Prostate gland (tissue), 2 donors: ENCODE data around the gene NDST1. TPM values are rescaled to one million over a fixed set of nuclear protein-coding genes. Genes with fewer than 3 reads are reported as not detected.
A peak's percentile ranks its signal among the peaks of the same experiment; 100 is the strongest.

Source experiments
- DNase-seq: peaks from one replicate; pipeline ENCODE4 v3.0.0-alpha.2; 2019; ENCODE audit warnings: low spot score
- H3K27ac ChIP-seq, 2 donors: fragments of 200-600 bp; sonication (generic); 2 replicates each; pipeline ENCODE4 v1.5.1; 2017 to 2019
- H3K27me3 ChIP-seq: fragments of 200-600 bp; sonication (generic); replicated peaks from 2 replicates; pipeline ENCODE4 v1.5.1; 2019; ENCODE audit not compliant: insufficient read depth
- H3K36me3 ChIP-seq, 2 donors: fragments of 200-600 bp; sonication (generic); 1 replicate in 1 of 2; 2 replicates in 1 of 2; pipeline versions ENCODE4 v1.5.1 to v1.8.1; 2017 to 2019
- H3K4me1 ChIP-seq: fragments of 200-600 bp; sonication (generic); replicated peaks from 2 replicates; pipeline ENCODE4 v1.5.1; 2019
- H3K4me3 ChIP-seq, 2 donors: fragments of 200-600 bp; sonication (generic); 2 replicates each; pipeline ENCODE4 v1.5.1; 2017 to 2019
- H3K9me3 ChIP-seq: fragments of 200-600 bp; sonication (generic); 2 replicates; pipeline ENCODE4 v1.5.1; 2017
- POLR2A ChIP-seq: fragments of 450-650 bp; IDR thresholded peaks from one replicate; pipeline ENCODE4 v1.6.1; 2016; ENCODE audit warnings: antibody characterized with exemption, mild to moderate bottlenecking
- POLR2AphosphoS5 ChIP-seq: sonication (generic); formaldehyde crosslinking; IDR thresholded peaks from one replicate; pipeline ENCODE4 v1.6.1; 2017; ENCODE audit warnings: antibody characterized with exemption
- WGBS: methylation state at CpG from one replicate; pipeline ENCODE4 v1.1.5; 2018; 5-methylcytosine and 5-hydroxymethylcytosine counted together
- intact Hi-C: fragments of 100-400 bp; cut with DNase I; formaldehyde crosslinking; loops from one replicate; pipeline ENCODE4 v1.14.2; 2022
- total RNA-seq, 2 donors: library from RNA; depleted of rRNA; stranded (reverse); fragments of >200 nt; gene quantifications; one replicate each; pipeline ENCODE4 v1.1.0, GENCODE V29; 2016
- TF ChIP-seq, protein P1 (sequence below), 4 experiments: fragments of 200-600 bp in 2 of 4; fragments of 450-650 bp in 2 of 4; sonication (generic) in 2 of 4; IDR thresholded peaks; 1 replicate in 3 of 4; 2 replicates in 1 of 4; pipeline ENCODE4 v1.5.1; 2016 to 2019; ENCODE audit warnings: antibody characterized with exemption in 4 of 4, mild to moderate bottlenecking in 2 of 4, moderate library complexity in 2 of 4

NDST1 gene
- total RNA-seq, 2 donors from 2014 or later: 65.8 to 175 TPM

DNA sequence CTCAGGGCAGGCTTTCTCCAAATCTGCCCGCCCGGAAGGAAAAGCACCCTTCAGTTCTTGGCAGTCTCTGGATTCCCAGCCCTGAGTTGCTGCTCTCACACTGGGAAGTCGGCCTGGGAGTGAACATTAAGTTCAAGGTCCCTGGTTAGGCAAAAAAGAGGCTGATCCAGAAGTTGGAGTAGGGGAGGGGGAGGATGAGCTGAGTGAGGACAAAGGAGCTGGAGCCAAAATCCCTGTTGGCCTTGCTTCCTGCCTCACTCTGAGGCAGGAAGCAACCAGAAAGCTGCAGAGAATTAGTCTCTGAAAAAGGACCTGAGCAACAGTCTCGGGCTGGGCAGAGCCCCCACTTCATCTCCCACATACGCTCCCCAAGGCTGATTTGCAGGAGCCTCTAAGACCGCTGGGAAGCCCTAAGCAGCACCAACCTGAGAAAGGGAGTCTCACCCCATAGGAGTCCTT lies 43.3 kb upstream of the NDST1 start:
- WGBS: 38% methylated on average over 6 of the region's 6 CpGs
- DNase-seq: no peak
- H3K4me1 ChIP-seq: no peaks in the 10 kb centered on the region
- no peak overlapping the region for H3K4me3 ChIP-seq
- no peaks in the 10 kb centered on the region for H3K27me3 ChIP-seq
- H3K9me3 ChIP-seq: no peaks in the 10 kb centered on the region
- H3K36me3 ChIP-seq: no peaks in the 10 kb centered on the region
- intact Hi-C loops: loop anchor here (5.0 to 10.0 kb wide), 3 partner anchors 58 to 380 kb away; partner anchors contain the start of gene IRGM
- TF ChIP-seq POLR2AphosphoS5 (peak; percentile 7), POLR2A (no peak)
- TF ChIP-seq, protein P1, sequence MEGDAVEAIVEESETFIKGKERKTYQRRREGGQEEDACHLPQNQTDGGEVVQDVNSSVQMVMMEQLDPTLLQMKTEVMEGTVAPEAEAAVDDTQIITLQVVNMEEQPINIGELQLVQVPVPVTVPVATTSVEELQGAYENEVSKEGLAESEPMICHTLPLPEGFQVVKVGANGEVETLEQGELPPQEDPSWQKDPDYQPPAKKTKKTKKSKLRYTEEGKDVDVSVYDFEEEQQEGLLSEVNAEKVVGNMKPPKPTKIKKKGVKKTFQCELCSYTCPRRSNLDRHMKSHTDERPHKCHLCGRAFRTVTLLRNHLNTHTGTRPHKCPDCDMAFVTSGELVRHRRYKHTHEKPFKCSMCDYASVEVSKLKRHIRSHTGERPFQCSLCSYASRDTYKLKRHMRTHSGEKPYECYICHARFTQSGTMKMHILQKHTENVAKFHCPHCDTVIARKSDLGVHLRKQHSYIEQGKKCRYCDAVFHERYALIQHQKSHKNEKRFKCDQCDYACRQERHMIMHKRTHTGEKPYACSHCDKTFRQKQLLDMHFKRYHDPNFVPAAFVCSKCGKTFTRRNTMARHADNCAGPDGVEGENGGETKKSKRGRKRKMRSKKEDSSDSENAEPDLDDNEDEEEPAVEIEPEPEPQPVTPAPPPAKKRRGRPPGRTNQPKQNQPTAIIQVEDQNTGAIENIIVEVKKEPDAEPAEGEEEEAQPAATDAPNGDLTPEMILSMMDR (IDR thresholded peaks at IDR 0.05): no peak
- H3K27ac ChIP-seq: peak overlapping the region in 1 of 2 donors; percentile 23

DNA sequence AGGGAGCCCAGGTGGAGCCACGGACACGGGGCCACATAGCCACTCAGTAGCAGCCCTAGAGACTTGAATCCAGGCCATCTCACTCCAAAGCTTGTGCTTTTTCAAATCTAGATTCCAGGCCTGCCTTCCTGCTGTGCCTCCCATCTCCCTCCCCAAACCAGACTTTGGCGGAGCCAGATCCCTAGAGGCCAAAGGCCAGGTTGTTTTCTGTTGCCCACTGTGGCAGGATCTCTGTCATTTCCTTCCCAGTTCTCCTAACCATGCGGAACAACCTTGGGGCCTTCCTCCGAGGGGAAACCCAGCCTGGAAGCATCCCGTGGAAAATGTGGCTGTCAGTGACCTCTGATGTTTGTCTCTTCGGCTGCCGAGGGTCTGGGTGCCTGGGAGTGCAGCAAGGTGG lies 42.0 kb upstream of the NDST1 start:
- H3K4me1 ChIP-seq: no peaks in the 10 kb centered on the region
- intact Hi-C loops: loop anchor here (10.0 kb wide), 1 partner anchor 379 kb away; the partner anchor contains the start of gene IRGM
- peak overlapping the region in 1 of 2 donors; percentile 9 for H3K27ac ChIP-seq
- no peak for DNase-seq
- TF ChIP-seq, protein P1 (IDR thresholded peaks at IDR 0.05): no peak
- TF ChIP-seq POLR2AphosphoS5 (no peak), POLR2A (no peak)
- no peaks in the 10 kb centered on the region for H3K9me3 ChIP-seq
- no peak overlapping the region for H3K4me3 ChIP-seq
- no peaks in the 10 kb centered on the region for H3K27me3 ChIP-seq
- WGBS: 72% methylated on average over 7 of the region's 8 CpGs
- H3K36me3 ChIP-seq: no peaks in the 10 kb centered on the region

DNA sequence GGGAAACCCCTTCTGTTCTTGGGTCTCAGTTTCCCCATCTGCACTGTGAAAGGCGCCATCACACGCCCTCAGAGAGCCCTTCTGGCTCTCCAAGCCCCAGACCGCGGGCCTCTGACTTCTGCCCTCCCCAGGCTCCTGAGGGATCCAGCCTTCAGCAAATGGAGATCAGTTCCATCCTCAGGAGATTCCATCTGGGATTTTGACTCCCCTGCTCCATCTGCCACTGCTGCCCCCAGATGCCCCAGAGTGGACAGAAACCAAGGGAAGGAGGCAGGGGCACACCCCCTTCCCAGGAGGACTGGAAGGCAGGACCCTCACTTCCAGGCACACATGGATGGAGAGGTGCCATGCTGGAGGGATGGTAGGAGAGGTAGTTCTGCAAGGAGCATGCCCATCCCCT lies 39.7 kb upstream of the NDST1 start:
- 97% methylated on average over 4 of the region's 4 CpGs for WGBS
- intact Hi-C loops: loop anchor here (10.0 kb wide), 1 partner anchor 377 kb away; the partner anchor contains the start of gene IRGM

DNA sequence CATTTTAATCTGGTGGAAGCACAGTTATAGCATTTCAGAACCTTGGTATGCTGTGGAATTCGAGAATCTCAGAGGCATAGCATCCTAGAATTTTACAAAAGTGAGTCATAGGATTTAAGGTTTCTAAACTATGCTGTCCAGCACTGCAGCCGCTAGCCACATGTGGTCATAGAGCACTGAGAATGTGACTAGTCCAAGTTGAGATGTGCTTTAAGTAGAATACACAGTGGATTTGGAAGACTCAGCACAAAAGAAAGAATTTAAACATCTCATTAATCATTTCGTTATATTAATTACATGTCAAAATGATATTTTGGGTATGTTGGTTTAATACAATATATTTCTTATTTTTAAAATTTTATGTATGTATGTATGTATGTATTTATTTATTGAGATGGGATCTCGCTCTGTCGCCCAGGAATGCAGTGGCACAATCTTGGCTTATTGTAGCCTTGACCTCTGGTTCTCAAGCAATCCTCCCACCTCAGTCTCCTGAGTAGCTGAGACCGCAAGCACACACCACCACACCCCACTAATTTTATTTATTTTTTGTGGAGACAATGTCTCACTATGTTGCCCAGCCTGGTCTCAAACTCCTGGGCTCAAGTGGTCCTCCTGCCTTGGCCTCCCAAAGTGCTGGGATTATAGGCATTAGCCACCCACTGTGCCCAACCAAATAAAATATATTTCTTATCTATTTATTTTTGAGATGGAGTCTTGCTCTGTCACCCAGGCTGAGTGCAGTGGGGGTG lies 38.0 kb upstream of the NDST1 start:
- no peaks in the 10 kb centered on the region for H3K36me3 ChIP-seq
- no peaks in the 10 kb centered on the region for H3K27me3 ChIP-seq
- no peak overlapping the region for H3K27ac ChIP-seq
- intact Hi-C loops: loop anchor here (10.0 kb wide), 1 partner anchor 375 kb away; the partner anchor contains the start of gene IRGM
- 75% methylated on average over 6 of the region's 6 CpGs for WGBS
- no peaks in the 10 kb centered on the region for H3K9me3 ChIP-seq
- H3K4me3 ChIP-seq: no peak overlapping the region
- no peaks in the 10 kb centered on the region for H3K4me1 ChIP-seq
- DNase-seq: no peak
- TF ChIP-seq POLR2A (no peak), POLR2AphosphoS5 (no peak)
- TF ChIP-seq, protein P1 (IDR thresholded peaks at IDR 0.05): no peak

More for the DNA sequence above, 39.7 kb upstream of the NDST1 start:
- H3K9me3 ChIP-seq: no peaks in the 10 kb centered on the region
- H3K4me1 ChIP-seq: no peaks in the 10 kb centered on the region
- TF ChIP-seq POLR2A: no peak
- TF ChIP-seq, protein P1 (IDR thresholded peaks at IDR 0.05): no peak
- no peak for TF ChIP-seq POLR2AphosphoS5
- no peak for DNase-seq
- no peaks in the 10 kb centered on the region for H3K36me3 ChIP-seq
- H3K27ac ChIP-seq: no peak overlapping the region
- no peak overlapping the region for H3K4me3 ChIP-seq
- no peaks in the 10 kb centered on the region for H3K27me3 ChIP-seq
